GM19324 (cell line): ENCODE results near the gene IARS2.
A peak's percentile ranks its signal among the peaks of the same experiment; 100 is the strongest.

ENCODE experiments used
- ATAC-seq: cut with Tn5 transposase; IDR thresholded peaks from one replicate; pipeline ENCODE4 v1.9.1; 2021; ENCODE audit warnings: mild to moderate bottlenecking, moderate library complexity; ENCODE audit not compliant: unreplicated experiment, low FRiP score

The IARS2 gene

GRCh38 chr1:220094016-220094911, at the start of gene IARS2:
Gene IARS2, plus strand, starts transcription at chr1:220094132. Its CDS starts 85 bp downstream, at chr1:220094217.
- ATAC-seq, result peak; percentile 63

GRCh38 chr1:220044678-220045355, 49.1 kb upstream of the IARS2 start:
- no peak for ATAC-seq

GRCh38 chr1:220045356-220046051, 48.4 kb upstream of the IARS2 start:
- no peak for ATAC-seq

GRCh38 chr1:220046052-220046930, 47.6 kb upstream of the IARS2 start, which contains the start of gene EPRS1:
Gene EPRS1, minus strand, starts transcription at chr1:220046505. Its CDS starts 117 bp downstream, at chr1:220046388.
- ATAC-seq, result peak; percentile 100

GRCh38 chr1:220056374-220056773, 37.6 kb upstream of the IARS2 start:
- no peak for ATAC-seq

GRCh38 chr1:220060876-220061275, 33.1 kb upstream of the IARS2 start:
- no peak for ATAC-seq

- no peak for ATAC-seq
These were observed 31.3 kb upstream of the IARS2 start for GRCh38 chr1:220062629-220063028.

- no peak for ATAC-seq
These were observed 26.4 kb upstream of the IARS2 start for GRCh38 chr1:220067269-220068204.

- no peak for ATAC-seq
These were observed 16.8 kb upstream of the IARS2 start for GRCh38 chr1:220076861-220077762.

GRCh38 chr1:220077887-220078286, 16.0 kb upstream of the IARS2 start:
- no peak for ATAC-seq

GRCh38 chr1:220084460-220084859, 9.5 kb upstream of the IARS2 start:
- no peak for ATAC-seq

- ATAC-seq, result peak; percentile 55
These were observed 7.7 kb upstream of the IARS2 start for GRCh38 chr1:220086261-220086686.

GRCh38 chr1:220089650-220090556, 4.0 kb upstream of the IARS2 start, which contains the start of gene BPNT1:
Gene BPNT1, minus strand, starts transcription at chr1:220089788. Its CDS starts 9,942 bp downstream, at chr1:220079846.
- ATAC-seq, result peak; percentile 70

- no peak for ATAC-seq
These were observed 1.2 kb upstream of the IARS2 start for GRCh38 chr1:220092694-220093093.

- no peak for ATAC-seq
These were observed 444 bp upstream of the IARS2 start for GRCh38 chr1:220093361-220094015.

GRCh38 chr1:220099826-220100225, 5.9 kb downstream of the IARS2 start:
- no peak for ATAC-seq
